ENCODE results near the gene UCN2. TPM values are rescaled to one million over a fixed set of nuclear protein-coding genes. Genes with fewer than 3 reads are reported as not detected.

The UCN2 gene
- total RNA-seq, 3 donors from 2014 or later (not counting 1 experiment from before 2014, with no cell fraction given): not detected

GRCh38 chr3:48565186-48565585, 1.6 kb upstream of the UCN2 start:
- Mint-ChIP-seq H3K36me3 (no peaks in the 10 kb centered on the region), H3K27me3 (ENCODE audit: low read depth in 2 of 2) (no peaks in the 10 kb centered on the region), H3K4me3 (no peak overlapping the region), H3K27ac (peak overlapping the region in 1 of 2 donors; percentile 94), H3K4me1 (peaks cover 12 to 36% of the 10 kb centered on the region in 2 donors), H3K9me3 (no peaks in the 10 kb centered on the region)
- no peaks in the 10 kb centered on the region for H3K27me3 ChIP-seq (ENCODE audit: control insufficient read depth, insufficient read depth, low read length)
- peaks cover 41% of the 10 kb centered on the region for H3K4me1 ChIP-seq (ENCODE audit: control insufficient read depth, insufficient read depth, low read length)
- DNase-seq (no peak), ATAC-seq (no peak)
- no peaks in the 10 kb centered on the region for H3K36me3 ChIP-seq (ENCODE audit: control insufficient read depth, insufficient read depth, low read length)
- no peak overlapping the region for H3K27ac ChIP-seq (ENCODE audit: low read length)
- H3K4me3 ChIP-seq (ENCODE audit: low read length): no peak overlapping the region
- H3K9me3 ChIP-seq (ENCODE audit: control insufficient read depth, insufficient read depth, low read length): no peaks in the 10 kb centered on the region
- TF ChIP-seq CTCF (IDR thresholded peaks at IDR 0.05): no peak
- WGBS (ENCODE audit: insufficient coverage): 96% methylated on average over 11 of the region's 11 CpGs
- intact Hi-C loops (cut with micrococcal nuclease): loop anchor here (2.0 kb wide), 1 partner anchor 44 kb away; the partner anchor contains the start of gene UQCRC1

- peak overlapping the region in 1 of 2 donors; percentile 94 for H3K27ac Mint-ChIP-seq
- 96% methylated on average over 11 of the region's 11 CpGs for WGBS (ENCODE audit: insufficient coverage)
- H3K4me3 ChIP-seq (ENCODE audit: low read length): no peak overlapping the region
- ATAC-seq (no peak), DNase-seq (no peak)
- no peaks in the 10 kb centered on the region for H3K9me3 ChIP-seq (ENCODE audit: control insufficient read depth, insufficient read depth, low read length)
- intact Hi-C loops (cut with micrococcal nuclease): loop anchor here (2.0 kb wide), 1 partner anchor 44 kb away; the partner anchor contains the start of gene UQCRC1
- H3K9me3 Mint-ChIP-seq: no peaks in the 10 kb centered on the region
- no peaks in the 10 kb centered on the region for H3K27me3 Mint-ChIP-seq (ENCODE audit: low read depth in 2 of 2)
- H3K4me1 Mint-ChIP-seq: peaks cover 14 to 42% of the 10 kb centered on the region in 2 donors
- H3K27ac ChIP-seq (ENCODE audit: low read length): no peak overlapping the region
- no peaks in the 10 kb centered on the region for H3K27me3 ChIP-seq (ENCODE audit: control insufficient read depth, insufficient read depth, low read length)
- H3K4me3 Mint-ChIP-seq: no peak overlapping the region
- no peaks in the 10 kb centered on the region for H3K36me3 Mint-ChIP-seq
- H3K4me1 ChIP-seq (ENCODE audit: control insufficient read depth, insufficient read depth, low read length): peaks cover 46% of the 10 kb centered on the region
- no peak for TF ChIP-seq CTCF (IDR thresholded peaks at IDR 0.05)
- H3K36me3 ChIP-seq (ENCODE audit: control insufficient read depth, insufficient read depth, low read length): no peaks in the 10 kb centered on the region
These were observed 1.1 kb upstream of the UCN2 start for GRCh38 chr3:48564667-48565066.

- H3K9me3 ChIP-seq (ENCODE audit: control insufficient read depth, insufficient read depth, low read length): no peaks in the 10 kb centered on the region
- H3K36me3 ChIP-seq (ENCODE audit: control insufficient read depth, insufficient read depth, low read length): no peaks in the 10 kb centered on the region
- intact Hi-C loops (cut with micrococcal nuclease): loop anchor here (2.0 kb wide), 1 partner anchor 45 kb away; the partner anchor contains the start of gene UQCRC1
- peaks cover 15 to 47% of the 10 kb centered on the region in 2 donors for H3K4me1 Mint-ChIP-seq
- no peak for TF ChIP-seq CTCF (IDR thresholded peaks at IDR 0.05)
- DNase-seq (peak; percentile 59 to 80), ATAC-seq (peak; percentile 92 to 96 (median 95))
- H3K27me3 Mint-ChIP-seq (ENCODE audit: low read depth in 2 of 2): no peaks in the 10 kb centered on the region
- WGBS (ENCODE audit: insufficient coverage): 54% methylated on average over 10 of the region's 10 CpGs
- H3K4me3 ChIP-seq (ENCODE audit: low read length): no peak overlapping the region
- H3K27me3 ChIP-seq (ENCODE audit: control insufficient read depth, insufficient read depth, low read length): no peaks in the 10 kb centered on the region
- H3K4me1 ChIP-seq (ENCODE audit: control insufficient read depth, insufficient read depth, low read length): peaks cover 53% of the 10 kb centered on the region
- H3K9me3 Mint-ChIP-seq: no peaks in the 10 kb centered on the region
- peak overlapping the region; percentile 47 for H3K27ac ChIP-seq (ENCODE audit: low read length)
- no peaks in the 10 kb centered on the region for H3K36me3 Mint-ChIP-seq
- H3K27ac Mint-ChIP-seq: peak overlapping the region; percentile 20 to 94
- peak overlapping the region; percentile 65 for H3K4me3 Mint-ChIP-seq
These were observed 441 bp upstream of the UCN2 start for GRCh38 chr3:48564022-48564421.

Measured in natural killer cell (primary cell).